HG03066 (cell line): ENCODE results near the gene CLEC11A.

Experiments
- ATAC-seq: cut with Tn5 transposase; IDR thresholded peaks from one replicate; pipeline ENCODE4 v1.9.1; 2021; ENCODE audit warnings: low read depth; ENCODE audit not compliant: unreplicated experiment

The CLEC11A gene, protein sequence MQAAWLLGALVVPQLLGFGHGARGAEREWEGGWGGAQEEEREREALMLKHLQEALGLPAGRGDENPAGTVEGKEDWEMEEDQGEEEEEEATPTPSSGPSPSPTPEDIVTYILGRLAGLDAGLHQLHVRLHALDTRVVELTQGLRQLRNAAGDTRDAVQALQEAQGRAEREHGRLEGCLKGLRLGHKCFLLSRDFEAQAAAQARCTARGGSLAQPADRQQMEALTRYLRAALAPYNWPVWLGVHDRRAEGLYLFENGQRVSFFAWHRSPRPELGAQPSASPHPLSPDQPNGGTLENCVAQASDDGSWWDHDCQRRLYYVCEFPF

GRCh38 chr19:50723069-50723468 is at the start of gene CLEC11A:
Gene CLEC11A, plus strand, starts transcription at chr19:50723364. Its CDS starts 162 bp downstream, at chr19:50723526.
- ATAC-seq = no peak

DNA sequence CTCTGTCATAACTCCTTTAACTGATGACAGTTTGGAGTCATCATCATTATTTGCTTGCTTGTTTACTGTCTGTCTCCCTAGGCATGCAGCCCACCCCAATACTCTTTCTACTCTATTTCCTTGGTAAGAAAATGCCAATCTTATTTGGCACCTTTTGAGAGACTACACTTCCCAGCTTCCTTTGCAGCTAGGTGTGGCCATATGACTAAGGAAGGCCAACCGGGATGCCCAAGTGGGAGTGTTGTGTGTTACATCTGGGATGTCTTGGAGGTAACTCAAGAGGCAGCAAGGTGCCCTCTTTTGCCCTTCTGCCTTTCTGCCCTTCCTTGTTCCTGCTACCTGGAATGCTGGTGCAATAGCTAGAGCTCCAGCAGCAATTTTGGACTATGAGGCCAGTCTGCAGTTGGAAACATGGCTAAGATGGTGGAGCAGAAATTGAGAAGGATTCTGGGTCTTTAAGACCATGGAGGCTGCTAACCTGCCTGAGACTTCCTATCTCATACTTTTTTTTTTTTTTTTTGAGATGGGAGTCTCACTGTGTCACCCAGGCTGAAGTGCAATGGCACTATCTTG is 46.5 kb upstream of the CLEC11A start:
- ATAC-seq = no peak

DNA sequence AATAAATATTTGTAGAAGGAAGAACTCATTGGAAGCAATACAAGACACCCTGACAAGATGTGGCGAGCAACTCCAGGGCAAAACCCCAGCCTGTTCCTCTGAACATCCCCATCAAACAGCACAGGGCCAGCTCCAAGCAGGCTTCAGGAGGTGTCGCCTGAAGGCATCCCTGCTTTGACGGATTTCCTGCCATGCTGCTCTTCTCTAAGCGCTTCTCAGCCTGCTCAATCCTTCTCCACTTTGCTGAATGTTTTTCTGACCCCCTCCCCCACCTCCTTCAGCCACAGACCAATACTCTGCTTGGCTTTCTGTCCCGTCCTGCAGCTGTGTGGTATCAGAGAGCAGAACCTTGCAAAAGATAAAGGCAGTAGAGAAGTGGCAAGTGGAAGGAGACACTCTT is 45.5 kb upstream of the CLEC11A start:
- no peak for ATAC-seq

GRCh38 chr19:50678323-50678722 is 44.8 kb upstream of the CLEC11A start:
- ATAC-seq = no peak

DNA sequence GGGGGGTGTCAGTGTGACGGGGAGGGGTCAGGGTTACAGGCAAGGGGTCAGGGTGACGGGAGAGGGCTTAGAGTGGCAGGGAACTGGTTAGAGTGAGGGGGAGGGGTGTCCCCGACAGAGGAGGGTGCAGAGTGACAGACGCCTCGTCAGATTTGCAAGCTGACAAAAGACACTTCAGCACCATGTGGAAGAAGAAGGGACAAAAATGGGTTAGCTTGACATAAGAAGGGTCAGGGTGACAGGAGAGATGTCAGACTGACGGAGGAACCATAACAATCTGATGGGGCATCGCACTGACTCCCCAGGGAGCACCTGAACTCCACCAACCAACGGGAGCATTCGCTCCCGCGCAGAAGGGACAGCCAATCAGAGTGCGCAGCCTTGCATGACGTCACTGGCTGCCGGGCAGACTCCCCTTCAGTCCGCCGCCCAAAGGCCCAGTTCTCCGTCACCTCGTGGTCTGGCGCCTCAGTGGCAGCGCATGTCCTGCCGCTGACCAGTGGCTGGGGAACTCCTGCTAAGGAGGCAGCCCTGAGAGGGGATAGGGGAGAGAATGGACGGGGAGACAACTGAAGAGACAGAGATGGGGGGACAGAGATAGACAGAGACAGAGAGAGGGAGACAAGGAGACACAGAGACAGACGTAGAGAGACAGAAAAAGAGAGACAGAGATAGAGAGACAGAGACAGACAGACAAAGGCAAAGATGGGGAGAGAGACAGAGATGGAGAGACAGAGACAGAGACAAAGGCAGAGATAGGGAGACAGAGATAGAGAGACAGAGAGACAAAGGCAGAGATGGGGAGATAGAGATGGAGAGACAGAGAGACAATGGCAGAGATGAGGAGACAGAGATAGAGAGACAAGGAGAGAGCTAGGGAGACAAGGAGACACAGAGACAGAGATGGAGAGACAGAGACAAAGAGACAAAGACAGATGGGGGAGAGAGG is 43.7 kb upstream of the CLEC11A start:
- no peak for ATAC-seq

- ATAC-seq = no peak
Observed at GRCh38 chr19:50686310-50687032, 36.7 kb upstream of the CLEC11A start.

- ATAC-seq = no peak
Observed at GRCh38 chr19:50688766-50689165, 34.4 kb upstream of the CLEC11A start.

GRCh38 chr19:50690439-50690838 is 32.7 kb upstream of the CLEC11A start:
- no peak for ATAC-seq

DNA sequence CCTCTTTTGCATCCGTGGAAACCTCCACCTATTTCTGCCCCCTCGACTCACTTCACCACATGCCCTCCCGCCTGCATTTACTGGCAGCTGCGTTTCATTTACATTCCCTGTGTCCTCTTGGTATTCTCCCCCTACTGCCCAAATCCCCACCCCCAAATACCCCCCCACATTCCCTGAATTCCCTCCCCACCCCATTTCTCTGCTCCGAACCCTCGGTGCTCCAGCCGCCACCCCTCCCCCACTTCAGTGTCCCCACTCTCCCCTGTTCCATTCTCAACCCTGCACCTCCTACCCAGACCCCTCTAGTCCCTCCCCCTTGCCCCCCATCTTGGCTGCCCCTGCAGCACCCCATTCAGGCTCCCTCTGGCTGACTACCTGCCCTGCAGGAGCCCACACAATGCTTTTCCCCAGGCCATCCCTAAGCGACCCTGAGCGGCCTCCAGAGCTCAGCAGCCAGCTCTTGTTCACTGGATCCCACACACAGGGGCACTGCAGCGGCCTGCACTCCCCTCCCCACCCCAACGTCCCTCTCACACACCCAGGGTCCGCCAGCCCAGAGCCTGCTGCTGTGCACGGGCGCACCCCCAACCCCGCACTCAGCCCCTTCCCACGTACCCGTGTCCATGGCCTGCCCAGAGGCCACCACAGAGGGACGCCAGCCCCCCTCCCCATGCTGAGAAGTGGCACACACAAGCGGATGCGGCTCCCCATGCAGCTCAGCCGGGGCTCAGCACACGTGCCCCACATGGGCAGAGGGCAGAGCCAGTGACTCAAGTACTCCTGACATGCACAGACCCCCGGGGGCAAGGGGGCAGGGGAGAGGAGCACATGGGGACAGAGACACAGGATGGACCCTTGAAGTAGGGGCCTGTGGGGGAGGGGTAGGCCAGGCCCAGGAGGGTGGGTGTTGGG is 29.8 kb upstream of the CLEC11A start:
- ATAC-seq = no peak

GRCh38 chr19:50694815-50695145 is 28.4 kb upstream of the CLEC11A start:
- no peak for ATAC-seq

DNA sequence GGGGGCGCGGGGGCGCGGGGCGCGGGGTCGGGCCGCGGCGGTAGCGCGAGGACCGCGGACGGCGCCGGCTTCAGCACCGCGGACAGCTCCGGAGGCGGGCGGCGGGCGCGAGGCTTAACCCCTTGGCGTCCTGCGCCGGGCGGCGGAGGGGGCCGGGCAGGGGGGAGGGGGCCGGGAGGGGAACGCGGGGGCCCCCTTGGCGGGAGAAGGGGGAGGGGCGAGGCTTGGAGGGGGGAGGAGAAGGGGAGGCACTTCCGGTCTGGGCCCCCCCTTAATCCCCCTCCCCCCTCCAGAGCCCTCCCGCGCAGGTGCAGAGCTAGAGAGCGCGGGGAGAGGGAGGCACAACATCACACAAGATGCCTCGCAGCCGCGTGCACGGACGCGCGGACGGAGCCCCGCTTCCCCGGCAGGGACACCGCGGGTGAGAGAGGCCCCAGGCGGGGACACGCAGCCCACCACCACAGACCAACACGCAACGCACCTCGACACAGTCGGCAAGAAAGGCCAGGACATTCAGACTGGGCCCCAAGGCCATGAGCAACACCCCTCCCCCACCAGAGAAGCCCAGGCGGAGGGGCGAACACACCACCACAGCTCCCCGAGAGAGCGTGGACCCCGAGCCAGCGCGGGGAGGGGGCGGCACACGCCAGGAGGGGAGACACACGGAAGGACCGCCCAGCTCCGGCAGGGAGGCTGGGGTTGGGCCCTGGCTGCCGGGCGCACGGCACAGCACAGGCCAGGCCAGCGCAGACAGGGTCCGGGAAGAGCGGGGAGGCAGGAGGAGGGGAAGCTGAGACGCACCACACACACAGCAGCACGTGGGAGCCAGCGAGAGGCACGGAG is 27.7 kb upstream of the CLEC11A start:
- ATAC-seq = no peak

DNA sequence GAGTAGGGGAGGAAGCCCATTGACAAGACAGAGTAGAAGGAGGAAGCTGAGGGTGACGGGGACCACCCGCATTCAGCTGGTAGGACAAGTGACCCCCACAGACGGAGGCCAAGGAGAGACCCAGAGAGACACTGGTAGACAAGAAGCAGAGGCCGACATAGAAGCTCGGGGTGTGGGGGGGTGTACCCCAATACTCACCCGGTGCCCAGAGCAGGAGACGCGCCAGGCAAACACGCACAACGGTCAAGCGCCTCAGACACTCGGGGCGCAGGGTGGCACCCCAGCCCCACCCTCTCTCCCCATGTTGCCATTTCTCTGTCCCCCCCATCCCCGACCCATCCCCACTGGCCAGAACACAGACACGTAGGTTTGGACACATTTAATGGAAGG is 27.1 kb upstream of the CLEC11A start:
- no peak for ATAC-seq

- no peak for ATAC-seq
Observed at GRCh38 chr19:50697414-50698124, 25.6 kb upstream of the CLEC11A start.

- no peak for ATAC-seq
Observed at GRCh38 chr19:50701367-50701985, 21.7 kb upstream of the CLEC11A start.

DNA sequence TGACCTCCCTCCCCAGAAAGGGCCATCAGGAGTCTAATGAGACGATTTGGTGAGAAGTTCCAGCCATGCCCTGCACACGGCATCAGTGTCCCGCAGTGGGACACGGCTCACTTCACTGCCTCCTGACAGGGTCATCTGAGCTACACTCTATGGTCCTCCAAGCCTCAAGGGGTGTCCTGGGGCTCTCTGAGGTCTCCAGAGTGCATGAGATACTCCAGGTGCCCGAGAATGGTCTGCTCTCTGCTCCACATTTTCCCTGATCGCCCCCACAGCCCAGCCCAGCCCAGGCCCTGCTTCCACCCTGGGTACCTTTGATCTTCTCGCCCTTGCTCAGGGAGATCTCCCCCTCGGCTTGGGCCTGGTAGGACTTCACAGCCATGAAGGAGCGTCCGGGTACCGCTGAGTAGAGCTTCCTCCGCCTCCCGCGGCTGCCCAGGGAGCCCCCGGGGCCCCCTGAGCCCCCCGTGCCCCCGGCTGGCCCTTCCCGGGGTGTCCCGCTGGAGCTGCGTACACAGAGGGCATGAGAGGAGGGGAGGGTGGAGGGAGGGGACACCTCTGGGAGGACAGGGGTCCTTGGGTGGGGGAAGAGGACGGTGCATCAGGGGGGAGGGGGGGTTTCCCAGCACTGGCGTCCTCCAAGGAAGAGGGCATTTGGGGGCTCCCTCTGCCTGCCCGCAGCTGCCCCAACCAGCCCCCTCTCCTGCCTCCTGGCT is 20.9 kb upstream of the CLEC11A start:
- no peak for ATAC-seq

DNA sequence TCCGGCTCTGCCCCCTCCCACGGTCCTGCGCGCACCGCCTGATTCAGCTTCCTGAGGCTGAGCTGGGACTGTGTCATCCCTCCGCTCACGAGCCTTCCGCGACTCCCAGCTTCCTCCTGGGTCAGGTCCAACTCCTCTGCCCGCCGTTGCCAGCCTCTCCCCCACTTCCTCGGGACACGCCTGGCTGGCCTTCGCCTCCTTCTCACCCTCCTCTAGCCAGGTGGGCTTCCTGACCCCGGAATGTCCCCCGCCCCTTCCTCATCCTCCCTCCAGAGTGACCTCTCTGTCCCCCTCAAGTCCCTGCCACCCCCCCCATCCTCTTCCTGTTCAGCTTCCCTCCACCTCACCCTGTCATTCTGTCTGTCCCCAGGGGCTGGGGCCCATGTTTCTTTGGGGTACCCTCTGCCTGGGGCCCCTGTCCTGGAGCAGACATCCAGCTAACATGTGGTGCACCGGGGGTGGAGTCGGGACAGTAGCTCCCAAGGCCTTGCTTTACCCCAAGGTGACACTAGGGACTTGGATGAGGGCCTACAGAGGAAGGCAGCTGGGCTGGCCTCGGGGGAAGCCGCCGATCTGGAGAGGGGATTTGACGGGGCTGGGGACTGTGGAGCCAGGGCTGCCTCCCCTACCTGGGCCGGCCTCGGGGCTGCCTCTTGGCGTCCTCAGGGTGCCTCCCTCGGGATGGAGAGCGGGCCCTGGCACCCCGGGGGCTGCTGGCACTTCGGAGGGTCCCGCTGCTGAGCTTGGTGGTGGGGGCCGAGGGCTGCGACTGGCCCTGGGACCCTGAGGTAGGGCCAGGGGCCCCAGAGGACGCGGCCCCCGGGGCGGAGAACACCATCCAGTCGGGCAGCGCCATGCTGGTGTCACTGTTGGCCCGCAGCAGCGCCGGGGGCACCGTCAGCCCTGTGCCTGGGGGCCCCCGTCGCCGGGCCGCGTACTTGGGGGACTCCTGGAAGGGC is 20.0 kb upstream of the CLEC11A start:
- no peak for ATAC-seq
